Astrocyte (in vitro differentiated cells and primary cell): ENCODE data around the gene LRTM2.

Experiments used
- CTCF ChIP-seq: IDR thresholded peaks from 2 replicates; pipeline ENCODE4 v1.5.1; 2011; ENCODE audit warnings: low read depth, mild to moderate bottlenecking, inconsistent platforms, low read length, moderate library complexity; ENCODE audit not compliant: insufficient read depth
- EZH2 ChIP-seq: IDR thresholded peaks from 2 replicates; pipeline ENCODE4 v1.6.1; 2012; ENCODE audit warnings: mild to moderate bottlenecking, low read length, inconsistent platforms; ENCODE audit not compliant: insufficient read depth

GRCh38 chr12:1836854-1837421 lies 16.6 kb downstream of the LRTM2 start:
- TF ChIP-seq CTCF (no peak), EZH2 (no peak)
